GM12864 (cell line): ENCODE data around the gene STK32C.
"Not testable (repeated sequence)": the region's sequence is repeated elsewhere in the genome, so short reads cannot be mapped to it uniquely, and the experiment has no call there.

ENCODE experiments used
- DNase-seq: peaks from one replicate; pipeline ENCODE4 v3.0.0-alpha.2; 2011; ENCODE audit warnings: low read depth
- H3K4me3 ChIP-seq: 2 replicates; pipeline ENCODE4 v1.5.1; 2011; ENCODE audit warnings: mild to moderate bottlenecking, low read depth, low read length, control low read depth
- CTCF ChIP-seq: IDR thresholded peaks from 2 replicates; pipeline ENCODE4 v1.5.1; 2011; ENCODE audit warnings: low read depth, mild to moderate bottlenecking, moderate library complexity, low read length, control low read depth, inconsistent platforms; ENCODE audit errors: missing control alignments

Gene STK32C

GRCh38 chr10:132339276-132339675 lies 31.5 kb upstream of the STK32C start:
- no peak for DNase-seq
- TF ChIP-seq CTCF, result no peak
- H3K4me3 ChIP-seq, result no peak overlapping the region

- DNase-seq, result no peak
- no peak overlapping the region for H3K4me3 ChIP-seq
- no peak for TF ChIP-seq CTCF
Measured at GRCh38 chr10:132338876-132339275, 31.1 kb upstream of the STK32C start.

- not testable (repeated sequence) for H3K4me3 ChIP-seq, DNase-seq
Measured at GRCh38 chr10:132337854-132338253, 30.1 kb upstream of the STK32C start.

- H3K4me3 ChIP-seq, result no peak overlapping the region
- TF ChIP-seq CTCF, result no peak
- no peak for DNase-seq
Measured at GRCh38 chr10:132336919-132337407, 29.2 kb upstream of the STK32C start.

GRCh38 chr10:132336064-132336746 lies 28.5 kb upstream of the STK32C start:
- no peak overlapping the region for H3K4me3 ChIP-seq
- no peak for DNase-seq
- TF ChIP-seq CTCF, result no peak

- H3K4me3 ChIP-seq, result no peak overlapping the region
- no peak for TF ChIP-seq CTCF
- DNase-seq, result no peak
Measured at GRCh38 chr10:132335189-132336063, 27.7 kb upstream of the STK32C start.

- DNase-seq, result no peak
- no peak for TF ChIP-seq CTCF
- H3K4me3 ChIP-seq, result no peak overlapping the region
Measured at GRCh38 chr10:132334631-132335188, 27.0 kb upstream of the STK32C start.
